AG04449 (cell line): Measurements from ENCODE around the gene CDRT15.

ENCODE experiments used
- CTCF ChIA-PET: fragments of 350-600 bp; formaldehyde crosslinking; extraction: SDS; loops from one replicate; lab custom pipeline; 2021; ENCODE audit warnings: antibody characterized with exemption; lab: Yijun Ruan, JAX
- POLR2A ChIA-PET: fragments of 400-600, 350-600 bp; formaldehyde crosslinking; extraction: SDS; loops from one replicate; lab custom pipeline; 2020; ENCODE audit warnings: antibody characterized with exemption, inconsistent platforms; lab: Yijun Ruan, JAX
- DNase-seq: peaks from one replicate; pipeline ENCODE4 v3.0.0-alpha.2; 2010; ENCODE audit warnings: low read depth, low spot score
- H3K4me3 ChIP-seq: 2 replicates; pipeline ENCODE4 v1.5.1; 2011; ENCODE audit warnings: low read depth, mild to moderate bottlenecking, control low read depth, low read length
- TF ChIP-seq, protein P1 (sequence below): IDR thresholded peaks from one replicate; pipeline ENCODE4 v1.5.1; 2011; ENCODE audit warnings: mild to moderate bottlenecking, moderate library complexity, low read length, control low read depth, inconsistent platforms; ENCODE audit not compliant: insufficient read depth; ENCODE audit errors: missing control alignments

Gene CDRT15

DNA sequence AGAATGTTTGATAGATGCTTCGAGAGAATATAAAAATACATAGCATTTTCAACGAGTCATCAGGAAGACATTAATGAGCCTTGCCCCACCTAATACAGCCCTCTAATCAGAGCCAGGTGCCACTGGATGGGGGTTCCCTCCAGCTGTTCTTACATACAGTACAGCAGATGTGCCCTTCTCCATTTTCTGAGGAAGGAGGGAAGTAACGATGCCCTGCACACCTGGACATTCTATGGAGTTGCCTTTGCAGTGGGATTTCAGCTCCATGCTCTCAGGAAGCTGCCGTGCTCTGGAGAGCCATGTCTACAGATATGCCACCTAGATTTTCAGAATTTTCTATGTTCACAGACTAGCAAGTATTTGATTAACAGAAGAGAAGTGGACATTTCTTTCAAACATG lies 36.3 kb downstream of the CDRT15 start:
- H3K4me3 ChIP-seq = no peak overlapping the region
- ChIA-PET CTCF (interaction anchor here (1.8 kb wide), 1 partner anchor 12 kb away, joined by 7 read pairs; no protein-coding TSS in a partner anchor), POLR2A (no interaction called here)
- TF ChIP-seq, protein P1, sequence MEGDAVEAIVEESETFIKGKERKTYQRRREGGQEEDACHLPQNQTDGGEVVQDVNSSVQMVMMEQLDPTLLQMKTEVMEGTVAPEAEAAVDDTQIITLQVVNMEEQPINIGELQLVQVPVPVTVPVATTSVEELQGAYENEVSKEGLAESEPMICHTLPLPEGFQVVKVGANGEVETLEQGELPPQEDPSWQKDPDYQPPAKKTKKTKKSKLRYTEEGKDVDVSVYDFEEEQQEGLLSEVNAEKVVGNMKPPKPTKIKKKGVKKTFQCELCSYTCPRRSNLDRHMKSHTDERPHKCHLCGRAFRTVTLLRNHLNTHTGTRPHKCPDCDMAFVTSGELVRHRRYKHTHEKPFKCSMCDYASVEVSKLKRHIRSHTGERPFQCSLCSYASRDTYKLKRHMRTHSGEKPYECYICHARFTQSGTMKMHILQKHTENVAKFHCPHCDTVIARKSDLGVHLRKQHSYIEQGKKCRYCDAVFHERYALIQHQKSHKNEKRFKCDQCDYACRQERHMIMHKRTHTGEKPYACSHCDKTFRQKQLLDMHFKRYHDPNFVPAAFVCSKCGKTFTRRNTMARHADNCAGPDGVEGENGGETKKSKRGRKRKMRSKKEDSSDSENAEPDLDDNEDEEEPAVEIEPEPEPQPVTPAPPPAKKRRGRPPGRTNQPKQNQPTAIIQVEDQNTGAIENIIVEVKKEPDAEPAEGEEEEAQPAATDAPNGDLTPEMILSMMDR = no peak
- no peak for DNase-seq

DNA sequence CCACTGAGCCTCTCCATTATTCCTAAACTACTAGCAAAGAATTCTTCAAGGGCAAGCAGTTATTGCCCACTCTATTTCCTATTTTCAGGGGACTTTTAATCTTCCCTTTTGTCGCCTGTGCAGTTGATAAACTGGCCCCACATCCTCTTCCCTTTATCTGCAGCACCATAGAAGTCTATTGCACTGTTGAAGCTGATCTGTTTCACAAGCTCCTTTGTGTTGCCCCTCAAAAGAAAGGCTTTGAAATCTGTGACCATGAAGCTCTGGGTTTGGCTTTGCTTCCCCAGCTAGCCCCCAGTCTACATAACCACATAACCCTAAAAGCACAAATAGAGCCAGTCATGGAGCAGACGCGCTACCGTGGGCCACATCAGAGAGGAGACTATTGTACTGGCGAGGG lies 37.1 kb downstream of the CDRT15 start:
- TF ChIP-seq, protein P1 = no peak
- no peak overlapping the region for H3K4me3 ChIP-seq
- ChIA-PET POLR2A (no interaction called here), CTCF (interaction anchor here (1.8 kb wide), 1 partner anchor 13 kb away, joined by 7 read pairs; no protein-coding TSS in a partner anchor)
- no peak for DNase-seq

DNA sequence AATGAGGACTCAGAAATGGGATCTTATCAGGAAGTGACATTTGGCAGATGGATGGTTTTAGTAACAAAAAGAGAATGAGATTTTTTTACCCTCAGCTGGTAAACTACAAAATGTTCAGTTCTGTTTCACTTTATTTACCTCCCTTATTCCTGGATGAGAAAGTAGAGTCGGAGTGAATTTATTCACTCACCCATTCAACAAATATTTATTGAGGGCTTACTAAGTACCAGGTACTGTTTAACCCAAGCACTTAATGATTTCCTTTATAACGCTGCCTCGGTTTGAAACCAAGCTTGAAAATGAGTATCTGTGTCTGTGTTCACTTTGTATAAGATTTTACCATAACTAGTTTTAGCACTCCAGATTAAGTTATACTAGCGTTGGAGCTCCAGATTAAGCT lies 38.1 kb downstream of the CDRT15 start:
- POLR2A ChIA-PET = no interaction called here
- TF ChIP-seq, protein P1 = no peak
- CTCF ChIA-PET = interaction anchor here (1.2 to 1.8 kb wide), 2 partner anchors 14 to 99 kb away, joined by 3 to 7 read pairs; no protein-coding TSS in a partner anchor
- H3K4me3 ChIP-seq = no peak overlapping the region
- DNase-seq = no peak

DNA sequence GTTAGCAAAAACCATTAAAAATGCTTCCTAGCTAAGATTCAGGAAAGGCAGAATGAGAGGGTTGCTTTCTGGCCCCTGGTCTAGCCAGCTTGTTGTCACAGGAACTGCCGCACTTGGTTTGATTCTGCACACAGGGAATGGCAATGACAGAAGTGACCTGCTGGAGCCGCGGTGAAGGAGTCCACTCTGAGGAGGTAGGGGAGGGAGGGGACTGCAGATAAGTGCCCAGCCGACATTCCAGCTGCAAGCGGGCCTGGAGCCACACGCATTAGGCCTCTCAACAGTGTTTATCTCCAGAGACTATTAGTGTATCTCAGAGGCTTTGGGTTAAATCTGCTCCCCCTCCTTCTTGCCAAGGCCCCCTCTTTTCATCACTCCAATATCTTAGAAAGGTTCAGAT lies 38.6 kb downstream of the CDRT15 start:
- no peak overlapping the region for H3K4me3 ChIP-seq
- POLR2A ChIA-PET = no interaction called here
- CTCF ChIA-PET = interaction anchor here (1.2 kb wide), 1 partner anchor 99 kb away, joined by 3 read pairs; no protein-coding TSS in a partner anchor
- DNase-seq = no peak
- TF ChIP-seq, protein P1 = no peak

DNA sequence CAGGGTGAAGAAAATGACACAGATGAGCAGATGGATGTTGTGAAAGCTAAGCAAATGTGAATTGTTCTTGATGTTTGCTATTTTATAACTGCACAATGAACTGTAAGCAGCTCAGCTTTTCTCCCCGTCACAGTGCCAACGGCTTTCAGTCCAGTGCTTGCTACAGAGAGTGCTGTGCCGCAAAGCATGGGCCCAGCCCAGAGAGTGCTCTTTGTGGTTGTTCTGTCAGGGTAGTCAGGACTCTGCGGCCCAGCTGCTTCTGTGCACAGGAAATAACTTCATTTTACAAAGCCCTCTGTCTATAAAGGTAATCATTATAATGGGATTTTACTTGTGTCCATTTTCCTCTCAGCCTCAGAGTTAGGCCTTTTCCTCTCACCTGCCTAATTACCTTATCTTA lies 39.1 kb downstream of the CDRT15 start:
- POLR2A ChIA-PET = no interaction called here
- no peak overlapping the region for H3K4me3 ChIP-seq
- TF ChIP-seq, protein P1 = no peak
- DNase-seq = no peak
- CTCF ChIA-PET = interaction anchor here (1.2 to 2.0 kb wide), 3 partner anchors 9 to 100 kb away, joined by 3 to 5 read pairs (median 4); no protein-coding TSS in a partner anchor

DNA sequence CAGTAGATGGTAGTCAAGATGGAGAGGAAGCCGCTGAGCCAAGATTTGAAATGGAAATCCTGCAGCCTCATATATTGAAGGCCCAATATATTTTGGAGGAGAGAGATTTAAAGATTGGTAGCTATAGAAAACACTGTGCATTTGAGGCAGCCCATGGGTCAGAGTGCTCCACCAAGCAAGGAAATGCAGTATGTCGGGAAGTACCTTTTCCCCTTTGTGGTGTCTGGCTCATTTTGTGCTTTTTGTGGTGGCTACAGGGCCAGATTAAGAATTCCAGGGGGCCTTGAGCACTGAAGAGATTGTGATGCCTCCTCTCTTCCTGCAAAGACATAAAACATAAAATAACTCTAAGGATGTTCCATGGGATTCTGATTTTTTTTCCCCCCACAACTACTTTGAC lies 39.6 kb downstream of the CDRT15 start:
- ChIA-PET CTCF (interaction anchor here (1.7 to 2.0 kb wide), 2 partner anchors 9 to 11 kb away, joined by 4 to 5 read pairs; no protein-coding TSS in a partner anchor), POLR2A (no interaction called here)
- no peak for DNase-seq
- TF ChIP-seq, protein P1 = no peak
- no peak overlapping the region for H3K4me3 ChIP-seq
